ENCODE measurements around the gene PLAC9.

PLAC9 gene

DNA sequence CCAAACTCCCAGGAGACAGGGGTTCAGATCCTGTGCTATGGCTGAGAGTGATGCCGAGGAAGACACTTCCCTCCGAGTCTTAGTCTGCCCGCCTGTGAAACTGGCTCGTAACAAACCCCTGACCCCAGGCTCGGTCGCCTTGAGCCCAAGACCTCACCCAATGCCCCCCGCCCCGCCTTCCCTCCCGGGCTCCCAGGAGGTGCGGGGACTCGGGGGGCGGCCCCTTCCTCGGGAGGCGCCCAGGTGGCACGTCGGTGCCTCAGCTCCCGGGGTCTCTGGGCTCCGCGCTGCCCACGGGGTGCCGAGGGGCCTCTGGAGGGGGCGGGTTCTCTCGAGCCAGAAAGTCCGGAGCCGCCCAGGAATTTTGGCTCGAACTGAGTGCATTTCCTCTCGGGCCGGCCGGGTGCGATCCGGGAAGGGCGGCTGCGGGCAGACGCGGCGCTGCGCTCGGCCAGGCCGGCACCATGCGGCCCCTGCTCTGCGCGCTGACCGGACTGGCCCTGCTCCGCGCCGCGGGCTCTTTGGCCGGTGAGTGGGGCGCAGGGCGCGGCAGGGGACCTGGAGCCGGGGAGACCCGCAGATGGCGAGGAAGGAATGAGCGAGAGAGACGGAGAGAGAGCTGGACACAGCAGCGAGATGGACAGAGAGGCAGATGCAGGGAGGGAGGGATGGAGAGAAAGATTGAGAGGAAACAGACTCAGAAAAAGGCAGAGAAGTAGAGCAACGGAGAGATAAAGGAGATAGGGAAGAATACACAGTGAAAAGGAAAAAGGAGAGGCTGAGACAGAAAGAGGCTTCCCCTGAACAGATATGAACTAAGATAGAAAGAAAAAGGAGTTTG is at the start of gene PLAC9:
PLAC9 (plus strand) TSS at position 432 of the 841 bp plus-strand sequence; CDS start at position 465, 33 bp downstream.
- TF ChIP-seq, protein P1, sequence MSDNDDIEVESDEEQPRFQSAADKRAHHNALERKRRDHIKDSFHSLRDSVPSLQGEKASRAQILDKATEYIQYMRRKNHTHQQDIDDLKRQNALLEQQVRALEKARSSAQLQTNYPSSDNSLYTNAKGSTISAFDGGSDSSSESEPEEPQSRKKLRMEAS (IDR thresholded peaks at IDR 0.05) = no peak
- TF ChIP-seq FOXM1 (IDR thresholded peaks at IDR 0.05; ENCODE audit: borderline replicate concordance, low read depth) = no peak

GRCh38 chr10:80090121-80090520 is 42.4 kb upstream of the PLAC9 start:
- TF ChIP-seq EGR1 (IDR thresholded peaks at IDR 0.05) (no peak), TCF12 (IDR thresholded peaks at IDR 0.05; ENCODE audit: low read depth) (no peak), EP300 (IDR thresholded peaks at IDR 0.05; ENCODE audit: borderline replicate concordance) (no peak), USF1 (IDR thresholded peaks at IDR 0.05) (no peak), TAF1 (IDR thresholded peaks at IDR 0.05; ENCODE audit: low read depth) (no peak), RAD21 (IDR thresholded peaks at IDR 0.05; ENCODE audit: low read depth) (no peak), CREB1 (IDR thresholded peaks at IDR 0.05; ENCODE audit: low read depth) (no peak), CEBPB (IDR thresholded peaks at IDR 0.05) (no peak), YY1 (IDR thresholded peaks at IDR 0.05; ENCODE audit: low read depth) (no peak), FOXM1 (IDR thresholded peaks at IDR 0.05; ENCODE audit: borderline replicate concordance, low read depth) (no peak), TEAD4 (IDR thresholded peaks at IDR 0.05) (no peak), NFIC (IDR thresholded peaks at IDR 0.05) (no peak), ZBTB7A (IDR thresholded peaks at IDR 0.05; ENCODE audit: low read depth) (no peak)
- TF ChIP-seq, protein P2, sequence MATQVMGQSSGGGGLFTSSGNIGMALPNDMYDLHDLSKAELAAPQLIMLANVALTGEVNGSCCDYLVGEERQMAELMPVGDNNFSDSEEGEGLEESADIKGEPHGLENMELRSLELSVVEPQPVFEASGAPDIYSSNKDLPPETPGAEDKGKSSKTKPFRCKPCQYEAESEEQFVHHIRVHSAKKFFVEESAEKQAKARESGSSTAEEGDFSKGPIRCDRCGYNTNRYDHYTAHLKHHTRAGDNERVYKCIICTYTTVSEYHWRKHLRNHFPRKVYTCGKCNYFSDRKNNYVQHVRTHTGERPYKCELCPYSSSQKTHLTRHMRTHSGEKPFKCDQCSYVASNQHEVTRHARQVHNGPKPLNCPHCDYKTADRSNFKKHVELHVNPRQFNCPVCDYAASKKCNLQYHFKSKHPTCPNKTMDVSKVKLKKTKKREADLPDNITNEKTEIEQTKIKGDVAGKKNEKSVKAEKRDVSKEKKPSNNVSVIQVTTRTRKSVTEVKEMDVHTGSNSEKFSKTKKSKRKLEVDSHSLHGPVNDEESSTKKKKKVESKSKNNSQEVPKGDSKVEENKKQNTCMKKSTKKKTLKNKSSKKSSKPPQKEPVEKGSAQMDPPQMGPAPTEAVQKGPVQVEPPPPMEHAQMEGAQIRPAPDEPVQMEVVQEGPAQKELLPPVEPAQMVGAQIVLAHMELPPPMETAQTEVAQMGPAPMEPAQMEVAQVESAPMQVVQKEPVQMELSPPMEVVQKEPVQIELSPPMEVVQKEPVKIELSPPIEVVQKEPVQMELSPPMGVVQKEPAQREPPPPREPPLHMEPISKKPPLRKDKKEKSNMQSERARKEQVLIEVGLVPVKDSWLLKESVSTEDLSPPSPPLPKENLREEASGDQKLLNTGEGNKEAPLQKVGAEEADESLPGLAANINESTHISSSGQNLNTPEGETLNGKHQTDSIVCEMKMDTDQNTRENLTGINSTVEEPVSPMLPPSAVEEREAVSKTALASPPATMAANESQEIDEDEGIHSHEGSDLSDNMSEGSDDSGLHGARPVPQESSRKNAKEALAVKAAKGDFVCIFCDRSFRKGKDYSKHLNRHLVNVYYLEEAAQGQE (IDR thresholded peaks at IDR 0.05; ENCODE audit: low read depth) = no peak
- TF ChIP-seq, protein P1 (IDR thresholded peaks at IDR 0.05) = no peak

GRCh38 chr10:80094231-80094630 is 38.3 kb upstream of the PLAC9 start:
- TF ChIP-seq ZBTB7A (IDR thresholded peaks at IDR 0.05; ENCODE audit: low read depth) (no peak), EGR1 (IDR thresholded peaks at IDR 0.05) (no peak), EP300 (IDR thresholded peaks at IDR 0.05; ENCODE audit: borderline replicate concordance) (no peak), NFIC (IDR thresholded peaks at IDR 0.05) (no peak), TAF1 (IDR thresholded peaks at IDR 0.05; ENCODE audit: low read depth) (no peak), CEBPB (IDR thresholded peaks at IDR 0.05) (no peak), TEAD4 (IDR thresholded peaks at IDR 0.05) (no peak), CREB1 (IDR thresholded peaks at IDR 0.05; ENCODE audit: low read depth) (no peak), RAD21 (IDR thresholded peaks at IDR 0.05; ENCODE audit: low read depth) (no peak), TCF12 (IDR thresholded peaks at IDR 0.05; ENCODE audit: low read depth) (no peak), USF1 (IDR thresholded peaks at IDR 0.05) (no peak), YY1 (IDR thresholded peaks at IDR 0.05; ENCODE audit: low read depth) (no peak), FOXM1 (IDR thresholded peaks at IDR 0.05; ENCODE audit: borderline replicate concordance, low read depth) (no peak)
- TF ChIP-seq, protein P1 (IDR thresholded peaks at IDR 0.05) = no peak
- TF ChIP-seq, protein P2 (IDR thresholded peaks at IDR 0.05; ENCODE audit: low read depth) = no peak

DNA sequence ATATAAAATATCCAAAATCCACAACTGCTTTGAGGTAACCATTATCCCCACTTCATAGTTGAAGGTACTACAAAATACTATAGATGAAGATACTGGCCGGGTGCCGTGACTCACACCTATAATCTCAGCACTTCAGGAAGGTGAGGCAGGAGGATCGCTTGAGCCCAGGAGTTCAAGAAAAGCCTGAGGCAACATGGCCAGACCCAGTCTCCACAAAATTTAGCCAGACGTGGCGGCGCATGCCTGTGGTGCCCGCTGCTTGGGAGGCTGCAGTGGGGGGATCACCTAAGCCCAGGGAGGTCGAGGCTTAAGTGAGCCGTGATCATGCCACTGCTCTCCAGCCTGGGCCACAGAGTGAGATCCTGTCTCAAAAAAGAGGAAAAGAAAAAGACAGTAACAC is 32.4 kb upstream of the PLAC9 start:
- TF ChIP-seq USF1 (IDR thresholded peaks at IDR 0.05) (no peak), CREB1 (IDR thresholded peaks at IDR 0.05; ENCODE audit: low read depth) (no peak), EP300 (IDR thresholded peaks at IDR 0.05; ENCODE audit: borderline replicate concordance) (no peak)
- TF ChIP-seq, protein P2 (IDR thresholded peaks at IDR 0.05; ENCODE audit: low read depth) = no peak
